ENCODE measurements around the gene FABP1.

Gene FABP1

DNA sequence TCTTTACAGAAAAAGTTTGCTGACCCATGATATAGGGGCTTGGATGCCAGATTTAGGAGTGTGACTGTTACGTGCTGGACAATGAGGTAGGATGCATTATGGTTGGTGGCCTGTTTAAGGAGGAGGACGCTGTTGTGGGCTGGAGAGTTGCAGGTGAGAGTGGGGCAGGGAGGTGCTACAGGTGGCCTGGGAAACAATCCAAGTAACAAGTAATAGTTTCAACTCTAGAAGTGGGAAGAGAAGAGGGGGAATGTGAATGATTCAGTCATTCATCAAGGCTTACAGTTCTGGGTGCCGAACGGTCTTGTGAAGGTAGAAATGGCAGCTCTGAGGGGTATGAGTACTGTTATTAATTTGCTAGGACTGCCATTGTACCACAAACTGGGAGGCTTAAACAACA is 6.2 kb downstream of the FABP1 start:
- TF ChIP-seq, protein P1, sequence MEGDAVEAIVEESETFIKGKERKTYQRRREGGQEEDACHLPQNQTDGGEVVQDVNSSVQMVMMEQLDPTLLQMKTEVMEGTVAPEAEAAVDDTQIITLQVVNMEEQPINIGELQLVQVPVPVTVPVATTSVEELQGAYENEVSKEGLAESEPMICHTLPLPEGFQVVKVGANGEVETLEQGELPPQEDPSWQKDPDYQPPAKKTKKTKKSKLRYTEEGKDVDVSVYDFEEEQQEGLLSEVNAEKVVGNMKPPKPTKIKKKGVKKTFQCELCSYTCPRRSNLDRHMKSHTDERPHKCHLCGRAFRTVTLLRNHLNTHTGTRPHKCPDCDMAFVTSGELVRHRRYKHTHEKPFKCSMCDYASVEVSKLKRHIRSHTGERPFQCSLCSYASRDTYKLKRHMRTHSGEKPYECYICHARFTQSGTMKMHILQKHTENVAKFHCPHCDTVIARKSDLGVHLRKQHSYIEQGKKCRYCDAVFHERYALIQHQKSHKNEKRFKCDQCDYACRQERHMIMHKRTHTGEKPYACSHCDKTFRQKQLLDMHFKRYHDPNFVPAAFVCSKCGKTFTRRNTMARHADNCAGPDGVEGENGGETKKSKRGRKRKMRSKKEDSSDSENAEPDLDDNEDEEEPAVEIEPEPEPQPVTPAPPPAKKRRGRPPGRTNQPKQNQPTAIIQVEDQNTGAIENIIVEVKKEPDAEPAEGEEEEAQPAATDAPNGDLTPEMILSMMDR (IDR thresholded peaks at IDR 0.05; ENCODE audit: low read depth, low read length, missing control alignments) = no peak
- no peak overlapping the region for H3K4me3 ChIP-seq (ENCODE audit: low read depth, low read length)
- in situ Hi-C loops (cut with HindIII; ENCODE audit: low sequenced_read_pairs) = no loop called here
- no peak for DNase-seq (ENCODE audit: low read depth)

DNA sequence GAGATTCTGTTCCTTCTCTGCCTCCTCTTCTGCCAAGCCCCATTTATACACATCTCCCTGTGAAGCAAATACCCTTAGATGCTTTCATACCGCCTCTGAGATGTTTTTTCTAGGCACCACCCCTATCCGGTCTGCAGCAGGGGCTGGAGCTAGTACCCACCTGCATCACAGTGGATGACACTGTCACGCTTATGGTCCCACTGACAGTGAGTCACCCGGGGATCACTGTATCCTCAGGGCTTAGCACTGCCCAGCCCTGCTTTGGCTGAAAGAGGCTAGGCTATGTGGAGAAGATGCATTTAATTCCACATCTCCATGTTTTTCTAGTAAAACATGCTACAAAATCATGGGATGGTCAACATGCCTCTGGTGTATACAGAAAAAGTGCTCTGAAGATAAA is 9.9 kb downstream of the FABP1 start:
- H3K4me3 ChIP-seq (ENCODE audit: low read depth, low read length) = no peak overlapping the region
- TF ChIP-seq, protein P1 (IDR thresholded peaks at IDR 0.05; ENCODE audit: low read depth, low read length, missing control alignments) = no peak
- in situ Hi-C loops (cut with HindIII; ENCODE audit: low sequenced_read_pairs) = no loop called here
- DNase-seq (ENCODE audit: low read depth) = no peak

DNA sequence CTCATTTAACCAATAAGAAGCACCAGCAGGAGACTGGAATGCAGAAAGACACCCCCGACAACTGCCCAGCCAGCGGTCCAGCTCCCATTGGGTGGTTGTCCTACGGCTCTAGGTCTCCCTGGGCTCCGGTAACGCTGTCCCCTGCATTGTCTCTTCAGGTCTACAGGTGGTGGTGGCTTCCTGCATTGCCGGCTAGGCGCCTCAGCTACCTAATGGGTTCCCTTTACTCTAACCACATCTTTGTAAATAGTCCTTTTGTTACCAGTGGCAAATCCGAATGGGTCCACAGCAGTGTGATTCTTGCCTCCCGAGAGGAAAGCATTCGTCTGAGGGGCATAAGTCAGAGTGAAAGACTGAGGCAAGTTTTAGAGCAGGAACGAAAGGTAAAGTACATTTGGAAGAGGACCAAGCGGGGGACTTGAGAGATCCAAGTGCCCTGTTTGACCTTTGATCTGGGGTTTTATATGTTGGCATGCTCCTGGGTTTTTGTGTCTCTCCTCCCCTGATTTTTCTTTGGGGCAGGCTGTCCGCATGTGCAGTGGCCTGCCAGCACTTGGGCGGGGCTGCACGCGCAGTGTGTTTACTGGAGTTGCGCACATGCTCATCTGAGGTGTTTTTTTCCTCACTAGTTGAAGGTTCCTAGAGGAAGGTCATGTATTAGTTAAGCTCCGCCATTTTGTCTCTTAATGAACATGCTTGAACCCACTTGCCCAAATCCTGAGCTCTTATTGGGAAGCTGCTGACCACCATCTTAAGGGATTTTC is 11.0 kb downstream of the FABP1 start:
- no peak for DNase-seq (ENCODE audit: low read depth)
- TF ChIP-seq, protein P1 (IDR thresholded peaks at IDR 0.05; ENCODE audit: low read depth, low read length, missing control alignments) = no peak
- in situ Hi-C loops (cut with HindIII; ENCODE audit: low sequenced_read_pairs) = no loop called here
- no peak overlapping the region for H3K4me3 ChIP-seq (ENCODE audit: low read depth, low read length)

DNA sequence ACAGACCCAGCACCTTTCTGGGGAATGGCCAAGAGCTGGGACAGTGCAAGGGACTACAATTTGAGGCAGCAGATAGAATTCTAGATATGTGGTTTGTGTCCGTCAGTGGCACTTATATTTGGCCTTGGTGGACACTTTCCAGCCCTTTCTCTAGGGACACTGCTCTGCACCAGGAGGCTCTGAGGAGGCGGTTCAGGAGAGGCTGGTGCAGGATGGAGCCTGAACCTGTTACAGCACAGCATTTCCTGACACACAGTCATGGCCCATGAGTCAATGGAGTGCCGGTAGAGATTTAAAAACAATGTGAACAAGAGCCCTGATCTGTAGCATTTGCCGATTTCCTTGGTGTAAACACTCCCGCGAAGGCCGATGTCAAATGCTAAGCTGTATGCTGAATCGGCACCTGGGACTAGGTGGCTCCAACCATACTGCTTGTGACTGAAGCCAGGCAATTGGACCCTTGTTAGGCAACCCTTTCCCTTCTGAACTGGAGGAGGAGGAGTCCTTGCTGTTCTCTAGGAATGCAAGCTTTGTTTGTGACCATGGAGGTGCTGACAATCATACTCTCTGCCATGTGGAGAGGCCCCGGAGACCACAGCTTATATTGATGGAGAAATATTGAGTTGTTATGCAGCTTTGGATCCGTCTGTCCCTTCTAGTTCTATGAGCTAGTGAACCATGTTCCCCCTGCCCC is 11.9 kb downstream of the FABP1 start:
- TF ChIP-seq, protein P1 (IDR thresholded peaks at IDR 0.05; ENCODE audit: low read depth, low read length, missing control alignments) = no peak
- in situ Hi-C loops (cut with HindIII; ENCODE audit: low sequenced_read_pairs) = no loop called here
- H3K4me3 ChIP-seq (ENCODE audit: low read depth, low read length) = no peak overlapping the region

DNA sequence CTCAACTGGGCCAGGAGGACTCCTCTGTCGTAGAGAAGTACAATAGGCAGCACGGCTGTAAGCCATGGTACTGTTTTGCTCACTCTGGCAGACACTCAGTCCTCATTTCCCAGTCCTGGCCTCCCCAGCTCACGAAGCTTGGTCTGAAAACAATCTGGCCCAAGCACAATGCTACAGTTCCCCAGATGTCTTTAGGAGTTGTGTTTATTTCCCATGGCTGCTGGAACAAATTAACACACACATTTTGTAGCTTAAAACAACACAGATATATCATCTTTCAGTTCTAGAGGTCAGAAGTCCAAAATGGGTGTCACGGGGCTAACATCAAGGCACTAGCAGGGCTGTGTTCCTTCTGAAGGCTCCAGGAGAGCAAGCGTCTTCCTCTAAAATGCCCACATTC is 13.0 kb downstream of the FABP1 start:
- in situ Hi-C loops (cut with HindIII; ENCODE audit: low sequenced_read_pairs) = no loop called here
- H3K4me3 ChIP-seq (ENCODE audit: low read depth, low read length) = no peak overlapping the region
- TF ChIP-seq, protein P1 (IDR thresholded peaks at IDR 0.05; ENCODE audit: low read depth, low read length, missing control alignments) = no peak
- DNase-seq (ENCODE audit: low read depth) = no peak

More for the DNA sequence above, 11.9 kb downstream of the FABP1 start:
- DNase-seq (ENCODE audit: low read depth) = no peak

DNA sequence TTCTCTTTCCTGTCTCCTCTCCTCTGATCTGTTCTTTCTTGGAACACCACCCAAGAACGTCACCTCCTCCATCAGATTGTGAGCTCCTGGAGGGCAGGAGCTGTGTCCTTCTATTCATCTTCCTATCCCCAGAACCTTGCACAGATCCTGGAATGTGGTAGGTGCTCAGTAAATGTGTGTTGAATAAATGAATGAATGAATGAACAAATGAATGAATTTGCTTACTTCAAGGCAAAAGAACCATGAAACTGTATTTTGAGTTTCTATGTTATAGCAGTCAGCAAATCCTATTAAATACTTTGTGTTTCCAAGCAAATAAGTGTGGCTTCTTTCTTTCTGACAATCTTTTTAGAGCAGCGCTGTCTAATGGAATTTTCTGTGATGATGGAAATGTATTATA is 14.8 kb downstream of the FABP1 start:
- no peak overlapping the region for H3K4me3 ChIP-seq (ENCODE audit: low read depth, low read length)
- DNase-seq (ENCODE audit: low read depth) = no peak
- in situ Hi-C loops (cut with HindIII; ENCODE audit: low sequenced_read_pairs) = no loop called here
- TF ChIP-seq, protein P1 (IDR thresholded peaks at IDR 0.05; ENCODE audit: low read depth, low read length, missing control alignments) = no peak
